Tongue (tissue), 2 donors: Measurements from ENCODE around the gene KCNC3. TPM values are rescaled to one million over a fixed set of nuclear protein-coding genes. Genes with fewer than 3 reads are reported as not detected.
A peak's percentile ranks its signal among the peaks of the same experiment; 100 is the strongest.
"Not testable (repeated sequence)": the region's sequence is repeated elsewhere in the genome, so short reads cannot be mapped to it uniquely, and the experiment has no call there.

Experiments
- DNase-seq: peaks from one replicate; pipeline ENCODE4 v3.0.0-alpha.2; 2015
- total RNA-seq: library from RNA; depleted of rRNA; stranded (reverse); fragments of >200 nt; gene quantifications from one replicate; pipeline ENCODE4 v1.2.3, GENCODE V29; 2014

KCNC3 gene
- total RNA-seq, 1 donor from 2014 or later, result 1.0 TPM

DNA sequence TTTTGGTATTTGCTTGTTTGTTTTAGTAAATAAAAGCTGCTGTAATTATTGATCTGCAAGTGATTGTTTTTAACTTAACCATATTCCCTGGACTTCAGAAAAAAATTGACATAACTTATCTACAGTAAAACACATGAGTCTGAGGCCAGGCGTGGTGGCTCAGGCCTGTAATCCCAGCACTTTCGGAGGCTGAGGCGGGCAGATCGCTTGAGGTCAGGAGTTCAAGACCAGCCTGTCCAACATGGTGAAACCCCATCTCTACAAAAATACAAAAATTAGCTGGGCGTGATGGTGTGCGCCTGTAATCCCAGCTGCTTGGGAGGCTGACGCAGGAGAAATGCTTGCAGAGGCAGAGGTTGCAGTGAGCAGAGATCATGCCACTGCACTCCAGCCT is 24.3 kb upstream of the KCNC3 start:
- DNase-seq, result not testable (repeated sequence)

GRCh38 chr19:50352242-50352641 is 23.1 kb upstream of the KCNC3 start:
- no peak for DNase-seq

DNA sequence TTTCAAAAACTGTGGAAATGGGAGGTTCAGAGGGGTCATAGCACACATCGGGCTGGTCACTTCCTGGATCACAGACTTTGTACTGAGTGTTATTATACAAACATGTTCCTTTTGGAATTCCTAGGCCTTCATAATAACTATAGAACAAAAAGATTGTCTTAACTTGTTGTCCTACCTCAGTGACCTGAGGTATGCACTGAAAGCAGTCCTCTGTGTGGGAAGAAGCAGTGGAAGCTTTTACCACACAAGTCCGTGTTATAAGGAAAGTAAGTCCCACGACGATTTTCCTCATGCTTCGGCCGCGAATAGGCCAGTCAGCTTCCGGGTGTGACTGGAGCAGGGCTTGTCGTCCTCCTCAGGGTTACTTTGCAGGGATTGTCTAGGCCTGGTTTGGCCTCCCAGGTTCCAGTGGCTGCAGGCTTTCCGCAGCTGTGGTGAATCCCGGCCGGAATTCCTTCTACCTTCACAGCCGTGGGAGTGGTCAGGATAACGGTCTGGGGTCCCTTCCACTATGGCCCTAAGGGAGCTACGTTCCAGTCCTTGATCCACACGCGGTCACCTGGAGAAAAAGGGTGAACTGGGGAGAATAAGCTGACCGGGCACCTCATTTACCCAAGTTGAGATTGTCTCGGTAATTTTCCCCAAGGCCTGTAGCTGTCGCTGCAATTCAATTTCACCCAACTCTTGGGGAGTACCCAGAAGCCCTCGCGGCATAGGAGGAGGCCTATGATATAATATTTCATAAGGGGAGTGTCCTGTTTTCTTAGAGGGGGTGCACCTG is 20.3 kb upstream of the KCNC3 start:
- DNase-seq, result peak; percentile 35

DNA sequence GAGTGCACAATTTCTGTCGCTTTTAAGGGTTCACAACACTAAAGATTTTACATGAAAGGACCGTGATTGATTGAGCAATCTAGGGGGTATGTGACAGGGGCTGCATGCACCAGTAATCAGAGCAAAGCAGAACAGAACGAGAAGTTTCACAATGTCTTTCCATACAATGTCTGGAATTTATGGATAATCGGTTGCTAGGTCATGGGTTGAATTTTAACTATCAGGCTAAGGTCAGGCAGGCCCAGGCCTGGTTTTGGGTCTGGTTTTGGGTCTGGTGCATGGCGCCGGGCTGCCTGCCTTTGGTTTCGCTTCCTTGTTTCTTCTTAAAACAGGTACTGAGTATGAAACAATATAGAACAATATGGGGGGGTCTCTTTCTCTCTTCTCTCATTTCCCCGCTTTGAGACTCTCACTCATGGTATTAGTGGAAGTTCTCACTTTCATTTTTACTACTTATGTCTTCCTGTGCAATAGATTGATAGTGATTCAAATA is 18.0 kb upstream of the KCNC3 start:
- not testable (repeated sequence) for DNase-seq

GRCh38 chr19:50344661-50345318 is 15.6 kb upstream of the KCNC3 start:
- DNase-seq, result no peak

- DNase-seq, result no peak
Measured at GRCh38 chr19:50341091-50341564, 12.0 kb upstream of the KCNC3 start.

DNA sequence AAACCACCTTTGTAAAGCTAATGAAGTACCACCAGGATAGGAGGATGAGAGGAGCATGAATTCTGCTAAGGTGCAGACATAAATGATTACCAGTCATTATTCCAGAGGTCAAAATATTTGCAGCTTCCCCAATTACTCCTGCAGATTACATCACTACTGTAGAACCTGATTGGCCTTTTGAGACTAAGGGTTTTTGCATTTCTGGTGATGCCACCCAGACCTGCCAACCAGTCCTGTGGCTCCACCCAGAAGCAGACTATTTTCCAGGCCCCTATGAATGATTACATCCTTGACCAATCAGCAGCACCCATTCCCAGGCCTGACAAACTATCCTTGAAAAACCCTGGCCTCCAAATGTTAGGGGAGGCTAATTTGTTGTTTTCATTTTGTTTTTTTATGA is 11.2 kb upstream of the KCNC3 start:
- DNase-seq, result no peak

GRCh38 chr19:50337031-50337430 is 7.9 kb upstream of the KCNC3 start:
- not testable (repeated sequence) for DNase-seq

DNA sequence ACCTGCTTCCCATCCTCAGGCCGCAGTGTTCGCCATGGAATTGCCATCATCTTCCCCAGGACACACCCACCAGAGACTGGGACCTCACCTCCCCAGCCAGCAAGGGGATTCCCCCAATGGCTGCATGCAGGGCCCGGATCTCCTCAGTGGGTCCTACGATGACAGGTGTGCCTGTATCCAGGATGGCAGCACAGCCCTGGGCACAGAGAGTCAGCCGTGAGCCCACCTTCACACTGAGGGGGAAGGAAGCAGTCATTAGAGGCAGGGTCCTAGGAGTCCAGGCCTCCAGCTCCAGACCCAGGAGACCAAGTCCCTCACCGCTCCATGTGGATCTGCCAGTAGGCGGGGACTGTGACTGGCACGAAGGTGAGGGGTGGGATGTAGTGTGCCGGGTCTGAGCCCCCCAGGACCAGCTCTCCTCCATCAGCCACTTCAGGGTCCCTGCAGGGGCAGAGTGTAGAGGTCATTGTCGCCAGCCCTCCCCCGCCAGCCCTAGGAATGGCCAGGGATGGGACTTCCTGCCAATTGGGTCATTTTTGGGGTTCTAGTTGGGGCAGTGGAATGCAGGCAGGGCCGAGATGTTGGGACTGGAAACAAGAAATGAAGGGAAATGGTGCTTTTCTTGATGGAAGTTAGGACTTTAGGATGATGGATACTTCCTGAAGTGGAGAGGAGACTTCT is 5.7 kb upstream of the KCNC3 start:
- no peak for DNase-seq

- DNase-seq, result peak; percentile 94
Measured at GRCh38 chr19:50333737-50334617, 4.8 kb upstream of the KCNC3 start.

DNA sequence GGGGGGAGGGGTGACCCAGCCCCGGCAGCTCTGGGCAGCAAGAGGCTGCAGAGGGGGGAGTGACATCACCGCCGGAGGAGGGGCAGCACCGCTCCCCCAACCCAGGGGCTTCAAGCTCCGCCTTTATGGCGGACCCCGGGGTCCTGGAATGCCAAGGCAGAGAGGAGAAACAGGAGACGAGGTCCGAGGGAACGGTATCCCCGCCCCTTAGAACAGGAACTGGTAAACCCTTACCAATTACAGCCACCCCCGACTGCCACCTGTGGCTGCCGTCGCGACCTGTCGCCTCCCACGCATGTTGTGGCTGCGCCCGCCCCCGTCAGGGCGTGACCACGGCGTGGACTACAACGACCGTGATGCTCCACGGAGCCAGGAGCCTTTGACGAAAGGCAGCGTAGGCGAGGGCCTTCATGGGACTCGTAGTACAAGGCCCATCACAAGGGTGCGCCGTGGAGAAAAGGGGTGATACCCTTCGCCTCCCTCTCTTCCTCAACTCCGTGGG is 4.1 kb upstream of the KCNC3 start:
- DNase-seq, result peak; percentile 96

- DNase-seq, result peak; percentile 52
Measured at GRCh38 chr19:50332244-50333038, 3.3 kb upstream of the KCNC3 start.

- DNase-seq, result no peak
Measured at GRCh38 chr19:50331994-50332243, 2.7 kb upstream of the KCNC3 start.

DNA sequence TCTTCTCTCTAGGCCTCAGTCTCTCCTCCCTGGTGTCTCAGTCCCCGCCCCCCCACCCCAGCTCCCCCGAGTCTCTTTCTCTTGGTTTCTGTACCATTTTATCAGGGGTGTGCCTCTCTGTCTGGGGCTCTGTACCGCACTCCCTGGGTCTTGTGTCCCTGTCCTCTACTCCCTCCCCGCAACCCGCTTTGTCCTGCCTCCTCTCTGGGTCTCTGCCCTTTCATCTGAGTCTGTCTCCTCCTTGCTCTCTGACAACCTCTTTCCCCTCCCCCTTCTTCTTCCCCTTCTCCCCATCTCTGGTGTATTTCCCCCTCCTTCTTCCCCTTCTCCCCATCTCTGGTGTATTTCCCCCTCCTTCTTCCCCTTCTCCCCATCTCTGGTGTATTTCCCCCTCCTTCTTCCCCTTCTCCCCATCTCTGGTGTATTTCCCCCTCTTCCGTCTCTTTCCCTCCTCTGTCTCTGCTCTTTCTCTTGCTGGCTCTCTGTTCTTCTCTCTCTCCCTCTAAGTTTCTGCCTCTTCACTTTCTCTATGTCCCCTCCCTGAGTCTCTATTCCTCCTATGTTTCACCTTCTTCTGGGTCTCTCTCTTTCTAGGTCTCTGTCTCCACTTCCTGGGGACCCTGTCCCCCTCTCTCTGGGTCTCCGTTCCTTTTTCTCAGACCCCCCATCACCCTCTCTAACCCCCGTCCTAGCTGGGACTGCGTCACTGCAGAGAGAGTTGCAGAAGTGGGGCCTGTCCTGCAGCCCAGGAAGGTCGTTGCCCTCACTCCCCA is 2.2 kb upstream of the KCNC3 start:
- no peak for DNase-seq

DNA sequence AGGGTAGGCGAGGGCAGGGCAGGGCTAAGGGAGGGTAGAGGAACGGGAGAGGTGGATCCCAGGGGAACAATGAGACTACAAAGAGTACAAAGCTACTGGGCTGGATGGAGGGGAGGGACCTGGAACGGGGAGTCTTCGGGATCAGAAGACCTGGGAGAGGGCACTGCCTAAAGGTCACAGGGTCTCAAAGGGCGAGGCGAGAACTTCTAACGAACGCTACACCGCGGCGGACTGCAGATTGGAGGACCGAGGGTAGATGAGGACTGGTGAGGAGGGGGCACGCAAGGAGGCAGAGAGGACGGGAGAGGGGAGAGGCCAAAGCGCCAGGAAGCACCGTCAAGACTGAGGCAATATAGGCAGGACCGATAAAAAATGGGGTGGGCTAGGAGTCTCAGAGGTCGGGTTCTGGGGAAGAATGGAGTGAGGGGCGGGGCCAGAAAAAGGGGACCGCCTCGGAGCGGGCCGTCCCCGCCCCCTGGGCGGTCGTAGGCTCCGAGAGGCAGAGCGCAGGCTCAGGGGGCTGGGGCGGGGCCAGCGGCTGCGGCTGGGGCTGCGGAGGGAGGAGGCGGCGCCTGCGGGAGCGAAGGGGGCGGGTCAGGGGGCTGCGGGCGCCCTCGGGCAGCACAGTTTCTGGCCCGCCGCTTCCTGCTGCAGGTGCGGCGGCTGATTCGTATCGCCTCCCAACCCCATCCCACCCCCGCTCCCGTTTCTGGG is 1.3 kb upstream of the KCNC3 start:
- peak; percentile 92 for DNase-seq

DNA sequence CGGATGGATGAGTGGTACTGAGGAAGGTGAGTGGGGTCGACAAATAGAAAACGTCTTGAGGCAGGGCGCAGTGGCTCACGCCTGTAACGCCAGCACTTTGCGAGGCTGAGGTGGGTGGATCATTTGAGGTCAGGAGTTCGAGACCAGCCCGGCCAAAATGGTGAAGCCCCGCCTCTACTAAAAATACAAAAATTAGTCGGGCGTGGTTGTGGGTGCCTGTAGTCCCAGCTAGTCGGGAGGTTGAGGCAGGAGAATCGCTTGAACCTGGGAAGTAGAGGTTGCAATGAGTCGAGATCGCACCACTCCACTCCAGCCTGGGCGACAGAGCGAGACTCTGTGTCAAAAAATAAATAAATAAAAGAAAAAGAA is 733 bp upstream of the KCNC3 start:
- not testable (repeated sequence) for DNase-seq

DNA sequence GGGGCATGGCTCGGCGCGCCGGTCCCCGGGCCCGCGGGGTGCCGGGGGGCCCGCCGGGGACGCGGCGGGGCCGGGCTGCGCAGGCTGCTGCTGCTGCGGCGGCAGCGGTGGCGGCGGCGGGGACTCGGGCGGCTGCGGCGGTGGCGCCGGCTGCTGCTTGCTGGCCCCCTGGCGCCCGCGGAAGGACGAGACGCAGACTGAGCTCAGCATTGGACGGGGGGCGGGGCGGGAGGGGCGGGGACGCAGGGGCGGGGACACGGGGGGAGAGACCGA is 368 bp downstream of the KCNC3 start:
- DNase-seq, result no peak

GRCh38 chr19:50328224-50328872 is 829 bp downstream of the KCNC3 start:
- DNase-seq, result peak; percentile 26

GRCh38 chr19:50327461-50328223 is 1.5 kb downstream of the KCNC3 start:
- no peak for DNase-seq
